ENCODE measurements around the gene PARP8.
A peak's percentile ranks its signal among the peaks of the same experiment; 100 is the strongest.
"Not testable (repeated sequence)": the region's sequence is repeated elsewhere in the genome, so short reads cannot be mapped to it uniquely, and the experiment has no call there.

Gene PARP8

DNA sequence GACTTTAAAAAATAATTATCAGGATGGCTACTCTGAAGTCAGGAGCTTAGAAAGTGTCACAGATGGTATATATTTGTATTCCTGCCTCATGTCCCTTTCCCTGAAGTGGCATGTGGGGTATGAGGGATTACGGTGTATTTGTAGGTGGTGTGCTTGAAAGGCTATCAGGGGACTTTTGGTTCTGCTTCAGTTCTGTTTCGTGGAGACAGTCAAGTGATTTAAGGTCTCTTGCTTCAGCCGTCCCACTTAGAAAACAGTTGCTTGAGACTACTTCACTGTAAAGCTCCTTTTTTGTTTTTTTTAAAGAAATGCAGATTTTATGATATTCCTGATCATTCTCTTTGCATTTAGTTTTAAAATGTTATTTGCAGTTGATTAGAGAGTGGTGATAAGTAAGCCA, 18.3 kb downstream of the PARP8 start:
- DNase-seq, result no peak

DNA sequence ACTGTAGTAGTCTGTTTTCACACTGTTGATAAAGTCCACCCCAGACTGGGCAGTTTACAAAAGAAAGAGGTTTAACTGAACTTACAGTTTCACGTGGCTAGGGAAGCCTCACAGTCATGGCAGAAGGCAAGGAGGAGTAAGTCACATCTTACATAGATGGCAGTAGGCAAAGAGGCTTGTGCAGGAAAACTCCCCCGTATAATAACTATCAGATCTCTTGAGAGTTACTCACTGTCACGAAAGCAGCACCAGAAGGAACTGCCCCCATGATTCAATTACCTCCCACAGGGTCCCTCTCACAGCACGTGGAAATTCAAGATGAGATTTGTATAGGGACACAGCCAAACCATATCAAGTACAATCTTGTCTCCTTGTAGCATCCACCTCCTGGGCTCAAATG, 21.1 kb downstream of the PARP8 start:
- DNase-seq, result no peak

DNA sequence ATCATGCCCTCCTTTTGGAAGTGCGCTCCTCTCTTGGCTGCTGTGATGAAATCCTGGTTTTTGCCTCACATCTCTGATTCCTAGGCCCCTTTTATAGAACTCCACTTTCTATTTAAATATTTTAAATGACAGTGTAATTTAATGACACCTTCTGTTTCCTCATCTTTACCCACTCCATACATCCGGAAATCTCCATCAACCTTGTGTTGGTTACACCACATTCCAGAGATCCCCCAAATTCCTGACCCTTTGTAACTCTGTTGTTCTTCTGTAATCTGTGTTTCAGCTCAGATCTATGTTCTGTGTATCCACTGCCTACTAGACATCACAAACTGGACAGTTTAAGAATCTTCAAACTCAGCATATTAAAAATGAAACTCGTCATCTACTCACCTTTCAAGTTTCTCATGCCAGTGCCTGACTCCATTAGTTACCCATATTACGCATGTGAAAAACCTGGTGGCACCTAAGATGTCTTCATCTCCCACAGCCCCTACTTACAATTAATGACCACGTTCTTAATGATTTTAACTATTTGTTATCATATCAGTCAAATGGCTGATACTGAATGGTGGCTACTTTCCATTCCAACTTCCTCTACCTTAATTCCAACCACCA, 25.1 kb downstream of the PARP8 start:
- no peak for DNase-seq

DNA sequence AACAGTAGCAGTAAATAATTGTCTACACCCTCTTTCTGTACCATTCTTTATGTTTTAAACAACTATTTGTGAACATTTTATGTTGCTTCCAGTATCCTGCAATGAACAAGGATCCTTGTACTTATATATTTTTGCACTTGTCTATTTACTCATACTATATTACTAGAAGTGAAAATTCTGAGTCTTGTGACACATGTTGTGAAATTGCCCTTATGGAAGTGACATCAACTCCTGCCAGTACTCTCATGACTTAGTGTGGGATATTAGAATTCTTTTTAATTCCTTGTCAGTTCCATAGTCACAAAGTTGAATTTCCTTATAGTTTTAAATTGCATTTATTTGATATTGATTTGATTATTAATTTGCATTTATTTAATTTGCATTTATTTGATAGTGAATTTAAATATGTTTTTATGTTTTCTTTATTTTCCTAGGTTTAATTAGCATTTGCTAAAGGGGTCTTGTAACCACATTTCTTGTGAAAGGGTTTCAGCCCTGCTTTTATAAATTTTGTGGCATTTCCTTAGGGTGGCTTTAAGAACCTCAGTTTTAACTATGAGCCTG, 27.7 kb downstream of the PARP8 start:
- DNase-seq, result no peak

DNA sequence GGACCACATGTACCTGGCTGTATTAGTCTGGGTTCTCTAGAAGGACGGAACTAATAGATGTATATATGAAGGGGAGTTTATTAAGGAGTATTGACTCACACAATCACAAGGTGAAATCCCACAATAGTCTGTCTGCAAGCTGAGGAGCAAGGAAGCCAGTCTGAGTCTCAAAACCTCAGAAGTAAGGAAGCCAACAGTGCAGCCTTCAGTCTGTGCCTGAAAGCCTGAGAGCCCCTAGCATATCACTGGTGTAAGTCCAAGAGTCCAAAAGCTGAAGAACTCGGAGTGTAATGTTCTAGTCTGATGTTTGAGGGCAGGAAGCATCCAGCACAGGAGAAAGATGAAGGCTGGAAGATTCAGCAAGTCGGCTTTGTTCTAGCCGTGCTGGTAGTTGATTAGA, 28.2 kb downstream of the PARP8 start:
- DNase-seq, result not testable (repeated sequence)

DNA sequence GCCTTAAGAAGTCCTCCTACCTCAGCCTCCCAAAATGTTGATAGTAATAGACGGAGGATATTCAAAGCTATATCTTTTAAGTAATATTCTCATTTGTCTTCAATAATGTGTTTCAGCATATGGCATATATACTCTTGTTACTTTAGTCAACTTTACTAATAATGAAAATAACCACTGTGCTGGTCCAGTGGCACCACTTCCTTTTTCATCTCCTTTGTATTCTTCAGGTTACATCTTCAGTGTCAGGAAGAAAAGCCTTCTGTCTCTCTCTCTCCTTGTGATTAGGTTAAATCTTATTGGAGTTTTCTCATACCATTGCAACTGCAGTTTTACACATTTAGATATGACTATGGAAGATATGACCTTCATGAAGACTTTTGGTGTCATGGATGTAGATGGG, 31.3 kb downstream of the PARP8 start:
- no peak for DNase-seq

DNA sequence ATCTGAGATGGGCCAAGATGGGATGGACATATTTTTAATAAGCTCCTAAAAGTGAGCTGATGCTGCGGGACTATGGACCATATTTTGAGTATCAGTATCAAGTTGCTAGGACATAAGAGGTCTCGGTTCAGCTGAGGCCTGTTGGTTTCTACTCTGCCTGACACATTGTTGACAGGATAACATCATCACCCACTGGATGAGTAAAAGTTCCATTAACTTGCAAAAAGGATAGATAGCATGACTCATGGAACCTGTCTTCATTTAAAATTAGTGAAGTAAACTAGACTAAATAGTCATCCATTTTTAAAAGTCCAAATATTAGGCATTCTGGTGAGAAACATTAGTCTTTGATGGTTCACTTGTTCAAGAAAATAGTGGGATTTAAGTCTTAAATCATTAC, 33.3 kb downstream of the PARP8 start:
- DNase-seq, result peak in 1 of 5 experiments; percentile 7

DNA sequence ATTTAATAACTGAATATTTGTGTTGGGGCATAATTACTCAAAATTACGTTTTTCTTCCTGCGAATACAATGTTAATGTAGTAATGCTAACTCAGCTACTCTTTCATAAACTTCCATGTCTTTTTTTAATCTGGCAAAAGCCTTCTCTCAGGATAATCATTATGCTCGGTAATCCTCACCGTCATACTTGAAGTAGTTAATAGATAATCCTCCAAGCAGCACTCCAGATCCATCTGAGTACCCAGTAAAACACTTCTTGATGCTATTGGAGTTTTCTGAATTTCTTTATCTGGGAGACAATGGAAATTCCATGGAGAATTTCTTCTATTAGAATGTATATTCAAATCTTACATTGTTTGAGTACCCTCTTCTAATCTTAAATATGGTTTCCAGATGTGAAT, 34.3 kb downstream of the PARP8 start:
- DNase-seq, result no peak

DNA sequence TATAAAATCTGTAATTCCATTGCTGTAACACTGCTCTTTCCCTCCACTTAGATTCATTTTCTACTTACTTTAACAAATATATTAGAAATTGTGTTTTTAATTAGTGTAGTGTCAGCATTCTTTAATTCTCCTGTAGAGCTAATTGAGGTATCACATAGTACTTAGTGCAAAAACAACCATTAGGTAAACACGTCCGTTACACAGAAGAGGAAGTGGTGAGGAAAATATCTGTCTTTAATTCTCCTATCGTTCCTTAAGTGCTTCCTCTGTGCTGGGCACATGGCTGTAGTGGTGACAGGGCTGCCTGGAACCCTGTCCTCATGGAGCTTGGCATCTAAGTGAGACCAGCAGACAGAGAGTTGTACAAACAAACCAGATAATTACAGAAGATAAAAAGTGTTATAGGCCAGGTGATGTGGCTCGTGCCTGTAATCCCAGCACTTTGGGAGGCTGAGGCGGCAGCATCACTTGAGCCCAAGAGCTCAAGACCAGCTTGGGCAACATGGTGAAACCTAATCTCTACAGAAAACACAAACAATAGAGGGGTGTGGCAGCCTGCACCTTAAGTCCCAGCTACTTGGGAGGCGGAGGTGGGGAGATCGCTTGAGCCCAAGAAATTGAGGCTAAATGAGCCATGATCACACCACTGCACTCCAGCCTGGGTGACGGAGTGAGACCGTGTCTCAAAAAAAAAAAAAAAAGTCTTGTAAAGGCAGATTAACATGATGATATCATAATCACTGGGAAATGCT, 36.4 kb downstream of the PARP8 start:
- DNase-seq, result peak in 1 of 5 experiments; percentile 54

DNA sequence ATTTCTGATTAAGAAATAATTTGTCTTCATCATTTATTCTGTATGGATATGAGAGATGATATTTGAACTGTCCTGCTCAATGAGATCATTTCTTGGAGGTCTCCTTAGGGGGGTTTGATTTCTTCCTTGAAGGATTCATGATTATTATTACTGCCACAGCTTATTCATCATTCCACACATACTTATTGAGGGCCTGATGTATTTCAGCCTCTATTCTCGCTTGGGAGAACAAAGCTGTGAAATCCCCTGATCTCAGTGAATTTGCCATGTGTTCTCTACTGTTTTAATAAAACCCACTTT, 36.9 kb downstream of the PARP8 start:
- no peak for DNase-seq

DNA sequence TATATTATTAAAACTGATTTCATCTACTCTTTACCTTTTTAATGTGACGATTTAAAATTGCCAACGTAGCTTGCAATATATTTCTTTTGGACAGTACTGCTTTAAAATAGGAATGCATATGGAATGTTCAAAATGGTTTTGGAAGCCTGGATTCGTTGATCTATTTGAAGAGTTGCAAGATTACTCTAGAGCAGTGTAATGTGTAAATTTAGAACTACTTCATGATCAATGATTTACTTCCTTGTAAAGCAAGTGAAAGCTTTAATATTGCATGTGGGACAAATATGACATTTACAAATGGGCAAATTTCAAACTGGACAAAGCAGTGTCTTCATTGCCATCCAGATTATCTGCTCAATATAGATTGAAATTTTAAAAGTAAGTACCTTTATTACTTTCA, 38.3 kb downstream of the PARP8 start:
- DNase-seq, result no peak

DNA sequence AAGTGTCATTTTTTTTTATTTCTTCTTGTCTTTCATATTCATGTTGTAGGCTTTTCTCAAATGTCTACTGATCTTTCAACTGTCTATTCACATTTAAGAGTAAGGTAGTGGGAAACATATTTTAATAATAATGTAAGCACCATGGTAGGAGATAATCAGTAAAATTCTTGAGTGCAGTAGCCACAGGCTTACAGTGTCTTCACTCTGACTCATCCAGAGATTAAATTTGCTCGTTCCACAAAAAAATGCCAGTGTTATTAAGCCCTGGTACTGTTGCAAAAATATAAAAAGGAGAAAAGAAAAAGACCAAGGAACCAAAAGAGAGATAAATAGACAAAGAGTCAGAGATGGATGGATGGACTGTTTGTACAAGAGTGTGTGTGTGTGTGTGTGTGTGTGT, 43.0 kb downstream of the PARP8 start:
- DNase-seq, result peak in 1 of 5 experiments; percentile 41

DNA sequence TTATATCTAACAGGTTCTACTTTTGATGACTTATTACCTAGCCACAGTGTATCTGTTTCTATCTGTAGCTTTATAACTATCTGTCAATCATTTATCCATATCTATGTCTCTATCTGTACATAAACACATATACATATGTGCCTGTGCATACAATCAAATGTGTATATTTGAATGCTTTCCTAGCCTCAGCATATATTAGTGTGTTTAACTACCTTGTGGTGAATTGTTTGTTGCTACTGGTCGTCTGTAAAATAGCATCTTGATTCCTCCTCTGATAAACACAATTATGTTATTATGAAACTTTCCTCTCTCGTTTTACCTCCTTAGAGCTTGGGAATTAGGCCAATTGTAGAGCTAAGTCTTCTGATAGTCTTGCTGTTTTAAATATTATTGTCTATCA, 44.4 kb downstream of the PARP8 start:
- DNase-seq, result peak in 1 of 5 experiments; percentile 57

DNA sequence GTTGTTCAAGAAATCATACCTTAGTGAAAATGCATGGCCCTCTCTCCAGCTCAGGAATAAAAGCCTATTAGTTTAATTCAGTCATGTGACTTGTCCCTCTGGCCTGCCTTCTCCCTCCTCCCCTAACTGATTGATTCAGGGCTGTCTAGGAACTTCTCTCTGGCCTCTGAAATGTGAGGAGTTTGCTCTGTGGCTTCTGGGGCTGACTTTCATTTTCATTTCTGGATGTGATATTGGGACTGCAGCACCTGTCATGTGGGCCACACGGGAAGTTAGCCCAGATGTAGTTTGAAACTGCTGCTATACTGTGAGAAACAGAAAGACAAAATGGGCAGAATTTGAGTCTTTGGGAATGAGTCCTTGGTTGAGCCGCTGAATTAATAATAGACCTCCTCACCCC, 44.8 kb downstream of the PARP8 start:
- peak in 4 of 5 experiments; percentile 9 to 85 (median 57) for DNase-seq

DNA sequence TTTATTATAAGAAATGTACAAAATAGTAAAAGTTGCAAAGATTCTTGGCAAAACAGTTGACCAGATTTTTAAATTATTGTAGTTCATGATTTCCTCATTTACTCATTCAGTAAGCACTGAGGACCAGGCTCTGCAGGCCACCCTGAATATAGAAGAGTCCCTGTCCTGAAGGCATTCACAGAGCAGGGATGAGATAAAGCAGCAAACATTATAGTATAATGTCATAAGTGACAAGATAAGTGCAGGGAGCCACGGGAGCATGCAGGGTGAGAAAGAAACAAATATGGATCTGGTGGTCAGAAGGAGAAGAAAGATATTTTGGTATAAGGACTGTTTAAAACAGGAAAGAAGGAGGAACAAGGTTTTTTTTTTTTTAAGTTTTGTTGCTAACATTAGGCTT, 46.0 kb downstream of the PARP8 start:
- DNase-seq, result no peak

DNA sequence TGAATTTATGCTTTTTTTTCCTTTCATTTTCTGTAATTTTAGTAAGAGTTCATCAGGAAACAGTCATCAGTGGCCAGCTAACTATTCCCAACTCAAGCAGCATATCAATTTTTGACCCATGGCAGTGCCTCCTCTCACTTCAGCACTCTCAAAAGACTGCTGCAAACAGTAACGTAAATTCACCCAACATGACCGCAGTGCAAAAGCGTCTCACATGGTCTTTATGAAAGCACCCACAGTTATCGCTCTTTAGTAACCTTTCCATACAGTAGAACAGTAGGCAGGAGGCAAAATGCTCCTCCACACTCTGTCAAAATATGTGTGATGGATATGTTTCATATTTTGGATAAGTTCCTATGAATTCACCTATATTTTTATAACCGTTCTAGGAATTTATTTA, 48.6 kb downstream of the PARP8 start:
- DNase-seq, result no peak

DNA sequence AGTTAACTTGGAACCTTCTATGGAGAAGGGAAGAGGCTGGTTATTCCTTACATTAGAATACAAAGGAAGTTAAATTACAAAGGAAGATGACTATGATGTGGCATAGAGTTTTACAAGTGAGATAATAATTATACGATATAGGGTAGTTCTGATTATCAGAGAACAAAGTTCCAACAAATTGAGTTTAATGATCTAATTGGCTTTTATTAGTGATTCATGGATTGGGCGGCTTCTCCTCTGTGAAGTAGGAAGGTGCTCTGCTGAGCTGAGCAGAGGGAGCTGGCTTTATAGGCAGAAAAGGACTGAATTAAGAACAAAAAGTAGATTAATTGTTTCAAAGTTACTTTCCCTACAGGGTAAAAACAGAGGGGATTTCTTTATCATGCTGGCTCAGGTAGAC, 49.7 kb downstream of the PARP8 start:
- no peak for DNase-seq

DNA sequence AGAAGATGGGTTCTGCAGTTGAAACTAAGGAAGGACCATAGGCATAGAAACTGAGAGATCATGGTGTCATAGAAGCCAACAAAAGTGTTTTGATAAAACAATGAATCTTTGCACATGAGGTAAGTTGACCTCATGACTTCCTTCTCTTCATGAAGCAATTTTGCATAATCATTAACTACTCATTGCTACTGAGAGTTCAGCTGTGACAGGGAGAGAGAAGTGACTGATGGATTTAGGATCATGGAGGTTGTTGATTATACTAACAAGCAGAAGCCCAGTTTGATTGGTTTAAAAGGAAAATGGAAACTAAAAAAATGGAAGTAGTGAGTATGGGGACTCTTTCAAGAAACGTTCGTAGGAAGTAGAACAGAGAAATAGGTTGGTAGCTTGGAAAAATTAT, 51.2 kb downstream of the PARP8 start:
- no peak for DNase-seq

DNA sequence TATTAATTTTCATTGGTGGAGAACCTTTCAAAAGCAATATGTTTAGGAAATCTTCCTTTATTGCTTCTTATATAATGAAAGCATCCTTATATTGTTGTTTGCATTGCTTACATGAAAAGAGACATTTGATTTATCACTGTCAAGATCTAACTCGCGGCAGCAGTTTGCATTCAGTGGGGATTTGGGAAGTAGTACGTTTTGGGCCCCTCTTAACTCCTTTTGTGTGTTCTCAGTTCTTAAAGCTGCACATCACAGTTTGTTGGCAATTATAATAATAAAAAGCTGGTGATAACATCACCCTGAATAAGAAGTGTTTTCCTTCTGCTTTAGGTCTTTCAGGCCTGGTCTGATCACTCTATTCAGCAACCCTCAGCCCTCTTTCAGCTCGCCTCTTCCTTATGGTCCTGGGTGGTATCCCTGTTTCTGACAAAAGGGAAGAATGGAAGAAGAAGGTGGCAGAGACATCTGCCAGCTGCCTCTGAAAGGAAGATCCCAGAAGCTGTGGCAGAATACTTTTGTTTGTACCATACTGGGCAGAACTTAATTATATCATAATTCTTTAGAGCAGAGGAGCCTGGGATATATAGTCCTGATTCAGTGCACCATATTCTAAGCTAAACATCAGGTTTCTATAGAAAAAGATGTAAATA, 53.7 kb downstream of the PARP8 start:
- no peak for DNase-seq

DNA sequence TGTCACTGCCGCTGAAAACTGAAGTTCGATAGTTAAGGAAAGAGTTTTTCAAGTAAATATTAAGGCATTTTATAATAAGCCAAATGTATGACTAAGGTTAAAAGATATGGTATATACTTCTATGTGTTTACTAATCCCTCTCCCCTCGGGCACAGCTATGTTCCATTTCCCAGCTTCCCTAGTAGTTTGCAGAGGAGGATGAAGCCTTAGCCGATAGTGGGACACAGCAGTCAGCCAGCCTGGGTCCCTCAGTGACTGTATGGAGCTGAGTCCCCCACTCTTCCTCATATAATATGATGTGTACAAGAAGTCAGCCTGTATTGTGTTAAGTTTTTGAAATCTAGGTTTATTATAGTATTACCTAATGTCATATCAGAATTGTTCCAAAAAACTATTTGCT, 55.8 kb downstream of the PARP8 start:
- DNase-seq, result no peak

DNA sequence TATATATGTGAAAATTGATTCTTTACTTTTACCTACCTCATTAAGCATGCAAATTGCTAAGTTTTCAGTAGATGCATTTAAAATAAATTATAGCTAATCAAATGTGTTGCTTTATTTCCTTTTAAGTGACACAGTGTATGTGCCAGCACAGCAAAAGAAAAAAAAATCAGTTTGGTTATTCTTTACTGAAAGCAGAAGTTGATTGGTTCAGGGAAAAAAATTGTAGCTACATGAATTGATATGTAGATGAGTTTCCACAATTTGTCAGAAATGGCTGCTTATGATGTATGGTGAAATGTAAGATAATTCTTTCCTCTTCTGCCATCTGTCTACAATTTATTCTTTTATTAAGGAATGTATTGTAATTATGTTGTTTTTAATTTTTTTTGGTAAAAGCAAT, 57.8 kb downstream of the PARP8 start:
- DNase-seq, result no peak

DNA sequence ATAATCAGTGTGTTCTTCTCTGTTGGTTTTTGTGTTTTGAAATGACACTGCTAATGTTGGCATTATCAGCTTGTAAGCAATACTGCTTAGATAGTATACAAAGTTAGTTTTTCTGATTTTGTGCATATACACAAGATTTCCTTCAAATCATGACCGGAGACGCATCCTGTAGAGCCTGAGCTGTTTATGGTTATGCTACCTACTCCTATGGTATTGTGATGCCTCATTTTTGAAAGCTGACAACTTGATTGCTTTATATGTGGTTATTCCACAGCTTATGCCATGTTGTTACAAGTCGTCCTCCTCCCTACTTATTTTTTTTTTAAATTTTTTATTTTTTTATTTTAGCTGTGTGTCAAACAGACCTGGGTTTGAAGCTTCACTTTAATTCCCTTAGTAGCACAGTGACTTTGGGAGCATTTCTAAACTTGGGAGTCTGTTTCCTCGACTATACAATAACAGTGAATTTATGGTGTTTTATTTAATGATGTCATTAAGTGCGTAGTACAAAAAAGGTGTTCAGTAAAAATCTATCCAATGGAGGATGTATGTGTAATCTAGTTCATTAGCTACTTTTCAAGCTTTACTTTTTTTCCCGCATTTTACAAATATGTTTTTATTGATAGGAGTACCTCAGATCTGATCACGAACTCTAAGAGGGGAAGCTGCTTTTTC, 59.5 kb downstream of the PARP8 start:
- DNase-seq, result no peak

DNA sequence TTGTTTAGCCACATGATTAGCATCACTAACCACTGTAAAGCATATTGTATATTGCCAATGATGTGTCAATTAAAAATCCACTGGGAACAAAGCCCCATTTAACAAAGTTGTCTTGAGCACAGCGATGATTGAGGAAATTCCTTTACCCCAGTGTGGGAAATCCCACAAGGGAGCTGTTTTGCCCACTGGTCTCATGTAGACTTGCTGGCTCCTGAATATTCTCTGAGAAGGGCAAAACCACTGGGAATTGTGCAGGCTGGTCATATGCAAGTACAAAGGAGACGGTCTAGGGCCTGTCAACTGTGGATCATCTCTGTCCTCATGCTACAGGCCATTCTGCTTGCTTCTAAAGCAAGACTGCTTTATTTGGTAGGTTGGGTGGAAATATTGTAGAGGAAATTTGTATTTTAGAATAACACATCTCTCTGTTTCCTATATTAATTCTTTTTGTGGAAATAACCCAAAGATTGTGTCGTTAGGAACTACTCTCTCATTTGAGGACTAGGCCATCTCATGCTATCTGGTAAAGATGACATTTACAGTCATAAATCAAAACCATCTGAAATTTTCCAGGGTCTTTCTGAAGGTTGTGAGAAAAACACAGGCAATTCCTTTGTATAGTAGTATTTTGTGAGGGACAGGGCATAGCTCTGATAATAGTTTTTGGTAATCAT, 60.2 kb downstream of the PARP8 start:
- DNase-seq, result no peak
